Measurements from ENCODE around the gene RAET1E.

RAET1E gene

GRCh38 chr6:149860834-149861602, 36.9 kb downstream of the RAET1E start:
- no peak overlapping the region for H3K27ac ChIP-seq

GRCh38 chr6:149860513-149860833, 37.4 kb downstream of the RAET1E start:
- TF ChIP-seq ZFX (IDR thresholded peaks at IDR 0.05) = no peak
- no peak for TF ChIP-seq CTCF (conservative IDR thresholded peaks at IDR 0.05)
- H3K27ac ChIP-seq = no peak overlapping the region

More at GRCh38 chr6:149860834-149861602, 36.9 kb downstream of the RAET1E start:
- TF ChIP-seq ZFX (IDR thresholded peaks at IDR 0.05) = no peak
- TF ChIP-seq CTCF (conservative IDR thresholded peaks at IDR 0.05) = no peak

GRCh38 chr6:149859938-149860337, 38.0 kb downstream of the RAET1E start:
- TF ChIP-seq CTCF (conservative IDR thresholded peaks at IDR 0.05) = no peak
- H3K27ac ChIP-seq = no peak overlapping the region

DNA sequence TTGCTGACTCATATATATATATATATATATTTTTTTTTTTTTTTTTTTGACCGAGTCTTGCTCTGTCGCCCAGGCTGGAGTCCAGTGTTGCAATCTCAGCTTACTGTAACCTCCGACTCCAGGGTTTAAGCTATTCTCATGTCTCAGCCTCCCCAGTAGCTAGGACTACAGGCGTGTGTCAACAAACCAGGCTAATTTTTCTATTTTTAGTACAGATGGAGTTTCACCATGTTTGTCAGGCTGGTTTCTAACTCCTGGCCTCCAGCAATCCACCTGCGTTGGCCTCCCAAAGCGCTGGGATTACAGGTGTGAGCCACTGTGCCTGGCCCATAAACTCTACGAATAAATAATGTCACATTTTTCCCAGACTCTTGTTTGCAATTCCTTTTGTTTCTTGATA, 38.5 kb downstream of the RAET1E start:
- no peak overlapping the region for H3K27ac ChIP-seq
- no peak for TF ChIP-seq ZFX (IDR thresholded peaks at IDR 0.05)
- TF ChIP-seq CTCF (conservative IDR thresholded peaks at IDR 0.05) = no peak

DNA sequence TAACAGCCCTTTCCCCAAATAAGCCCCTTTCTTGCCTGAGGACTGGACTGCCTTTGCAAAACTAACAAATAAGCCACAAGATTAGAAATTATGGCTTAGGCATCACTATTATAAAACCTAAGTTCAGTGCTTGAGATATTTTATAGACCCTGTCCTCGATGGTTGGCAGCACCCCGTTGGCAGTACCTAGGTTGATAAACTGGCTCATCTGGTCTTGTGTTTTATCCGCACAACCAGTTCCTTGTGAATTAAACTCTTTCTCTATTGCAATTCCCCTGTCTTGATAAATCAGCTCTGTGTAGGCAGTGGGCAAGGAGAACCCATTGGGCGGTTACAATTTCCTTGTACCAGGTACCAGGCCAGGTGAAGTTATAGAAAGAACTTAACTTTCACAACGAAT, 40.4 kb downstream of the RAET1E start:
- TF ChIP-seq ZFX (IDR thresholded peaks at IDR 0.05) = no peak
- TF ChIP-seq CTCF (conservative IDR thresholded peaks at IDR 0.05) = no peak
- peak overlapping the region; percentile 44 for H3K27ac ChIP-seq

GRCh38 chr6:149856256-149856994, 41.5 kb downstream of the RAET1E start:
- no peak for TF ChIP-seq CTCF (conservative IDR thresholded peaks at IDR 0.05)
- TF ChIP-seq ZFX (IDR thresholded peaks at IDR 0.05) = no peak
- H3K27ac ChIP-seq = peak overlapping the region; percentile 44; the same call in 1 of the 2 replicates

GRCh38 chr6:149855741-149856140, 42.2 kb downstream of the RAET1E start:
- TF ChIP-seq ZFX (IDR thresholded peaks at IDR 0.05) (no peak), CTCF (conservative IDR thresholded peaks at IDR 0.05) (no peak)
- H3K27ac ChIP-seq = no peak overlapping the region; the same call in 1 of the 2 replicates
